HEK293 (cell line): ENCODE measurements around the gene GGTLC2.

Experiments used
- ZNF549 ChIP-seq: fragments of 450-650 bp; IDR thresholded peaks from 2 replicates; pipeline ENCODE4 v1.5.1; 2018; ENCODE audit warnings: missing biosample characterization, missing genetic modification characterization, mild to moderate bottlenecking, inconsistent platforms, moderate library complexity
- TF ChIP-seq, protein P1 (sequence below): fragments of 450-650 bp; formaldehyde crosslinking; IDR thresholded peaks from 2 replicates; pipeline ENCODE4 v1.5.1; 2017; ENCODE audit warnings: missing biosample characterization, missing genetic modification characterization

DNA sequence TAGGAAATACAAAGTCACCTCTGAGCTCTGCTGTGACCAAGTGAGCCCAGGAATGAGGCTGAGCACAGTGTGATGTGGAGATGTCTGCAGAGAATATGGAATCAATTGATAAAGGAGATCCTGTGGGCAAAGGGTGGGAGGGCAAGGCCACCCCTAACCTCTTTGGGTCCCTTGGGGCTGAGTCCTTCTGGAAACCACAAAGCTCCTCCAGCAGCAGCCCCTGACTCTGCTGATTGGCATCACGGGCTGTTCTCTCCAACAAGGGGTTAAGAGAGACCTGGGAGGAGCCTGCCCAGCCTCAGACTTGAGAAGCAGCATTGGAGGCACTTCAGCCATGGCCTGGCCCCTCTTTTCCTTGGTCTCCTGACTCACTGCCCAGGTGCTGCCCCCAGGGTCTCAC, 49.7 kb downstream of the GGTLC2 start:
- TF ChIP-seq ZNF549 (tag by site-specific recombination): no peak
- TF ChIP-seq, protein P1, sequence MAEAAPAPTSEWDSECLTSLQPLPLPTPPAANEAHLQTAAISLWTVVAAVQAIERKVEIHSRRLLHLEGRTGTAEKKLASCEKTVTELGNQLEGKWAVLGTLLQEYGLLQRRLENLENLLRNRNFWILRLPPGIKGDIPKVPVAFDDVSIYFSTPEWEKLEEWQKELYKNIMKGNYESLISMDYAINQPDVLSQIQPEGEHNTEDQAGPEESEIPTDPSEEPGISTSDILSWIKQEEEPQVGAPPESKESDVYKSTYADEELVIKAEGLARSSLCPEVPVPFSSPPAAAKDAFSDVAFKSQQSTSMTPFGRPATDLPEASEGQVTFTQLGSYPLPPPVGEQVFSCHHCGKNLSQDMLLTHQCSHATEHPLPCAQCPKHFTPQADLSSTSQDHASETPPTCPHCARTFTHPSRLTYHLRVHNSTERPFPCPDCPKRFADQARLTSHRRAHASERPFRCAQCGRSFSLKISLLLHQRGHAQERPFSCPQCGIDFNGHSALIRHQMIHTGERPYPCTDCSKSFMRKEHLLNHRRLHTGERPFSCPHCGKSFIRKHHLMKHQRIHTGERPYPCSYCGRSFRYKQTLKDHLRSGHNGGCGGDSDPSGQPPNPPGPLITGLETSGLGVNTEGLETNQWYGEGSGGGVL (tag by site-specific recombination): no peak
